ENCODE data around the gene YJEFN3.
A peak's percentile ranks its signal among the peaks of the same experiment; 100 is the strongest.

Gene YJEFN3

DNA sequence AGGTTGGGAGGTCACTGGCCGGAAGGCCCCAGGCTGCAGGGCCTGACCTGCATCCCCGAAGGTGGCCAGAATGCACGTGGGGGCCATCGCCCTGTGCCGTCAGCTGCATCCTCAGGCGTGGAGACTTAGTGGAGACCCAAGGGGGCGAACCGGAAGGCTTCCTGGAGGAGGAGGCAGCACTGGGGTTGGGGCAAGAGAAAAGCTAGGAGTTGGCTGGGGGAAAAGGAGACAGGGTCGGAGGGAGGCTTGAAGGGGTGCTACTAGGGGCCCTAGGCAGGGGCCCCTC, 1.4 kb upstream of the YJEFN3 start:
- Histone ChIP-seq H3K27me3 (ENCODE audit: control insufficient read depth, low read length) (no peaks in the 10 kb centered on the region), H3K4me2 (ENCODE audit: low read length) (peak overlapping the region; percentile 99), H3K27ac (ENCODE audit: low read depth, low read length) (peak overlapping the region; percentile 82), H3K9me3 (ENCODE audit: control insufficient read depth, insufficient read depth, low read length) (no peaks in the 10 kb centered on the region), H4K20me1 (ENCODE audit: control insufficient read depth, insufficient read depth, low read depth, low read length) (no peaks in the 10 kb centered on the region), H3F3A (ENCODE audit: control insufficient read depth, insufficient read depth) (peaks cover 15% of the 10 kb centered on the region), H3K79me2 (ENCODE audit: control insufficient read depth, low read length) (peaks cover 42% of the 10 kb centered on the region), H3K4me1 (ENCODE audit: control insufficient read depth, low read length) (peaks cover 55% of the 10 kb centered on the region), H3K4me3 (ENCODE audit: low read length) (no peak overlapping the region), H3K9me2 (replicated peaks; ENCODE audit: control insufficient read depth, low read length) (no peaks in the 10 kb centered on the region), H3K36me3 (ENCODE audit: control insufficient read depth, low read length) (peaks cover 65% of the 10 kb centered on the region)
- TF ChIP-seq, protein P1, sequence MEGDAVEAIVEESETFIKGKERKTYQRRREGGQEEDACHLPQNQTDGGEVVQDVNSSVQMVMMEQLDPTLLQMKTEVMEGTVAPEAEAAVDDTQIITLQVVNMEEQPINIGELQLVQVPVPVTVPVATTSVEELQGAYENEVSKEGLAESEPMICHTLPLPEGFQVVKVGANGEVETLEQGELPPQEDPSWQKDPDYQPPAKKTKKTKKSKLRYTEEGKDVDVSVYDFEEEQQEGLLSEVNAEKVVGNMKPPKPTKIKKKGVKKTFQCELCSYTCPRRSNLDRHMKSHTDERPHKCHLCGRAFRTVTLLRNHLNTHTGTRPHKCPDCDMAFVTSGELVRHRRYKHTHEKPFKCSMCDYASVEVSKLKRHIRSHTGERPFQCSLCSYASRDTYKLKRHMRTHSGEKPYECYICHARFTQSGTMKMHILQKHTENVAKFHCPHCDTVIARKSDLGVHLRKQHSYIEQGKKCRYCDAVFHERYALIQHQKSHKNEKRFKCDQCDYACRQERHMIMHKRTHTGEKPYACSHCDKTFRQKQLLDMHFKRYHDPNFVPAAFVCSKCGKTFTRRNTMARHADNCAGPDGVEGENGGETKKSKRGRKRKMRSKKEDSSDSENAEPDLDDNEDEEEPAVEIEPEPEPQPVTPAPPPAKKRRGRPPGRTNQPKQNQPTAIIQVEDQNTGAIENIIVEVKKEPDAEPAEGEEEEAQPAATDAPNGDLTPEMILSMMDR (IDR thresholded peaks at IDR 0.05; ENCODE audit: low read depth, low read length, poor library complexity, severe bottlenecking): no peak
- TF ChIP-seq EZH2phosphoT487 (IDR thresholded peaks at IDR 0.05; ENCODE audit: borderline replicate concordance, low read length): no peak

DNA sequence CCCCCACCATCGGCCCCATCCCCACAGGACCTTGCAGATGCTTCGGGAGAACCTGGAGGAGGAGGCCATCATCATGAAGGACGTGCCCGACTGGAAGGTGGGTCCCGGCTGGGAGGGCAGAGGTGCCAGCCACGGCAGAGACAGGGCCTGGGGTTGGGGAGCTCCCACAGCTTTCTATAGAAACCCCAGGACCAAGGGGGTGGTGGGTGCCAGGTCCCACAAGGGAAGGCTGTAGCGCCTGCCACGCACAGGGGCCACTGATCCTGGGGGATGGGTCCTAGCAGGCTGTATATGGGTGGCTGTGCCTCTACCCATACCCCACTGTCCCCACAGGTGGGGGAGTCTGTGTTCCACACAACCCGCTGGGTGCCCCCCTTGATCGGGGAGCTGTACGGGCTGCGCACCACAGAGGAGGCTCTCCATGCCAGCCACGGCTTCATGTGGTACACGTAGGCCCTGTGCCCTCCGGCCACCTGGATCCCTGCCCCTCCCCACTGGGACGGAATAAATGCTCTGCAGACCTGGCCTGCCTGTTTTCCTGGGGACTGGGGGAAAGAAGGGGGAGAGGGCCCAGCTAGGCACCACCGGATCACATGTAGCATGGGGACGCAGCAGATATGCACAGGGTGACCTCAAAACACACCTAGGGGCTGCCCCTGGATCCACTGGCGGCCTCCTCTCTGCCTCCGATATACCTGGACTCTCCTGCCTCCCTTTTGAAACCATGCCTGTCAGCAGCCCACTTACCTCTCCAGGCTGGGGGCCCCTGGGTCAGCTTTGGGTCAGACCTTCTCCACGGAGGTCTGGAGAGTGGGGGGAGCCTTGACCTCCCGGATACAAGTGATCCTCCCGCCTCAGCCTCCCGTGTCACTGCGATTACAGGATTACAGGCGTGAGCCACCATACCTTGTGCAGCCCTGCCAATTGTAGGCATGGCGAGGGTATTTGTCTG, 761 bp upstream of the YJEFN3 start:
- Histone ChIP-seq H3K9me2 (replicated peaks; ENCODE audit: control insufficient read depth, low read length) (no peaks in the 10 kb centered on the region), H3K4me2 (ENCODE audit: low read length) (no peak overlapping the region), H3K79me2 (ENCODE audit: control insufficient read depth, low read length) (peaks cover 36% of the 10 kb centered on the region), H3K4me1 (ENCODE audit: control insufficient read depth, low read length) (peaks cover 55% of the 10 kb centered on the region), H3K9me3 (ENCODE audit: control insufficient read depth, insufficient read depth, low read length) (no peaks in the 10 kb centered on the region), H3K27ac (ENCODE audit: low read depth, low read length) (no peak overlapping the region), H3K36me3 (ENCODE audit: control insufficient read depth, low read length) (peaks cover 61% of the 10 kb centered on the region), H3F3A (ENCODE audit: control insufficient read depth, insufficient read depth) (peaks cover 12% of the 10 kb centered on the region), H3K4me3 (ENCODE audit: low read length) (no peak overlapping the region), H4K20me1 (ENCODE audit: control insufficient read depth, insufficient read depth, low read depth, low read length) (no peaks in the 10 kb centered on the region), H3K27me3 (ENCODE audit: control insufficient read depth, low read length) (no peaks in the 10 kb centered on the region)
- TF ChIP-seq EZH2phosphoT487 (IDR thresholded peaks at IDR 0.05; ENCODE audit: borderline replicate concordance, low read length): no peak
- TF ChIP-seq, protein P1 (IDR thresholded peaks at IDR 0.05; ENCODE audit: low read depth, low read length, poor library complexity, severe bottlenecking): no peak

DNA sequence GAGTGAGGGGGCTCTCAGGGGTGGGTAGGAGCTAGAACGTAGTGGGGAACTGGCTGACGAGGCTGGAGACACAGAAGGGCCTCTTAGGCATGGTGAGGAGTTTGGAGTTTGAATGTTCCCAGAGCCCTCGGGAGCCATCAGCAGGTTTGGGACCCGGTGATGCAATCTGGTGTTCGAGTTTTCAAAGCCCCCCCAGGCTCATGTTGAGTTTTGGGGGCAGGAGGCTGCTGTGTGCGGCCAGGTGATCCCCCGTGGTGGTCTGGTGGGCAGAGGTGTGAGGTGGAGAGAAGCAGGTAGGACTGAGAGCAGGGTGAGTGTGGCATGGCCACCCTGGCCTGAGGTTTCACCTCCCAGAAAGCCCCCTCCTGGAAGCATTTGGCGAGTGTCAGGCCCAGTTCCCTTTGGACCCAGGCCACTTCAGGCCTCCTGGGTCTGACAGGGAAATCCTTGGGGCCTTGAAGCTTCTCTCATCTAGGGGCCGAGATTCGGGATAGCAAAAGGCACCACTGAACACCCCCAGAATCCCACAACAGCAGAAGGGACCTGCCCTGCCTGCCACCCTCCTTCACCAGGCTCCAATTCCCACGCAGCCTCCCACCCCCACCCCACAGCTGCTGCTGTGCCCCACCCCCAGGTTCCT, 1.2 kb downstream of the YJEFN3 start:
- Histone ChIP-seq H3K4me2 (ENCODE audit: low read length) (no peak overlapping the region), H3K4me3 (ENCODE audit: low read length) (no peak overlapping the region), H3K9me3 (ENCODE audit: control insufficient read depth, insufficient read depth, low read length) (no peaks in the 10 kb centered on the region), H3K4me1 (ENCODE audit: control insufficient read depth, low read length) (peaks cover 36% of the 10 kb centered on the region), H3K27me3 (ENCODE audit: control insufficient read depth, low read length) (no peaks in the 10 kb centered on the region), H3F3A (ENCODE audit: control insufficient read depth, insufficient read depth) (peaks cover 10% of the 10 kb centered on the region), H3K9me2 (replicated peaks; ENCODE audit: control insufficient read depth, low read length) (no peaks in the 10 kb centered on the region), H4K20me1 (ENCODE audit: control insufficient read depth, insufficient read depth, low read depth, low read length) (no peaks in the 10 kb centered on the region), H3K27ac (ENCODE audit: low read depth, low read length) (no peak overlapping the region), H3K79me2 (ENCODE audit: control insufficient read depth, low read length) (peaks cover 17% of the 10 kb centered on the region), H3K36me3 (ENCODE audit: control insufficient read depth, low read length) (peaks cover 44% of the 10 kb centered on the region)
- TF ChIP-seq EZH2phosphoT487 (IDR thresholded peaks at IDR 0.05; ENCODE audit: borderline replicate concordance, low read length): no peak
- TF ChIP-seq, protein P1 (IDR thresholded peaks at IDR 0.05; ENCODE audit: low read depth, low read length, poor library complexity, severe bottlenecking): no peak
